GM12801 (cell line): ENCODE data around the gene LRRC19.

Experiments used
- CTCF ChIP-seq: IDR thresholded peaks from one replicate; pipeline ENCODE4 v1.5.1; 2011; ENCODE audit warnings: control low read depth; ENCODE audit not compliant: insufficient read length; ENCODE audit errors: extremely low read depth

Gene LRRC19

GRCh38 chr9:27005491-27005890 is at the start of gene LRRC19:
Gene LRRC19, minus strand, starts transcription at chr9:27005672. Its CDS starts 5,978 bp downstream, at chr9:26999694.
- no peak for TF ChIP-seq CTCF

GRCh38 chr9:27054841-27055240 is 49.4 kb upstream of the LRRC19 start:
- TF ChIP-seq CTCF = no peak

GRCh38 chr9:27054125-27054524 is 48.7 kb upstream of the LRRC19 start:
- TF ChIP-seq CTCF = no peak

- no peak for TF ChIP-seq CTCF
Measured at GRCh38 chr9:27053369-27054022, 48.0 kb upstream of the LRRC19 start.

- no peak for TF ChIP-seq CTCF
Measured at GRCh38 chr9:27047136-27047535, 41.7 kb upstream of the LRRC19 start.

GRCh38 chr9:27043176-27043575 is 37.7 kb upstream of the LRRC19 start:
- TF ChIP-seq CTCF = no peak

- no peak for TF ChIP-seq CTCF
Measured at GRCh38 chr9:27042476-27042875, 37.0 kb upstream of the LRRC19 start.

- TF ChIP-seq CTCF = no peak
Measured at GRCh38 chr9:27041746-27042145, 36.3 kb upstream of the LRRC19 start.
